PC-9 (cell line): Measurements from ENCODE around the gene SYNPO.

Experiments used
- EZH2 ChIP-seq: fragments of 200-600 bp; sonication (generic); IDR thresholded peaks from 2 replicates; pipeline ENCODE4 v1.8.0; 2017; ENCODE audit warnings: antibody characterized with exemption, low read depth
- TF ChIP-seq, protein P1 (sequence below): fragments of 200-600 bp; sonication (generic); conservative IDR thresholded peaks from 2 replicates; pipeline ENCODE4 v1.6.1; 2017; ENCODE audit warnings: mixed run types, antibody characterized with exemption, mild to moderate bottlenecking, moderate library complexity

DNA sequence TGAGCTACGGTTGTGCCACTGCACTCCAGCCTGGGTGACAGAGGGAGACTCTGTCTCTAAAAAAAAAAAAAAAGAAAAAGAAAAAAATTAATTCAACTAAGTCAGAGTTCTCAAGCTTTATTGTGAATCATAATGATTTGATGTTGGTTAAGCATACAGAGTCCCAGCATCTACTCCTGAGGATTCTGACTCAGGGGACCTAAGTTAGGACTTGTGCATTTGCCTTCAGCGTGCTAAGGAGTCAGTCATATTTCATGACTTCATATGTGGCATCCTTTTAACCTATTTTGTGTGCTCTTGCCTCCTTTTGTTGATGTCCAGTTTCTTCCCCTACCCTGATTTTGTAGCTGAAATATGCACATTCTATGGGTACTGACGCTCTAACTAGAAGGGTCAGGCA lies 23.5 kb downstream of the SYNPO start:
- TF ChIP-seq, protein P1, sequence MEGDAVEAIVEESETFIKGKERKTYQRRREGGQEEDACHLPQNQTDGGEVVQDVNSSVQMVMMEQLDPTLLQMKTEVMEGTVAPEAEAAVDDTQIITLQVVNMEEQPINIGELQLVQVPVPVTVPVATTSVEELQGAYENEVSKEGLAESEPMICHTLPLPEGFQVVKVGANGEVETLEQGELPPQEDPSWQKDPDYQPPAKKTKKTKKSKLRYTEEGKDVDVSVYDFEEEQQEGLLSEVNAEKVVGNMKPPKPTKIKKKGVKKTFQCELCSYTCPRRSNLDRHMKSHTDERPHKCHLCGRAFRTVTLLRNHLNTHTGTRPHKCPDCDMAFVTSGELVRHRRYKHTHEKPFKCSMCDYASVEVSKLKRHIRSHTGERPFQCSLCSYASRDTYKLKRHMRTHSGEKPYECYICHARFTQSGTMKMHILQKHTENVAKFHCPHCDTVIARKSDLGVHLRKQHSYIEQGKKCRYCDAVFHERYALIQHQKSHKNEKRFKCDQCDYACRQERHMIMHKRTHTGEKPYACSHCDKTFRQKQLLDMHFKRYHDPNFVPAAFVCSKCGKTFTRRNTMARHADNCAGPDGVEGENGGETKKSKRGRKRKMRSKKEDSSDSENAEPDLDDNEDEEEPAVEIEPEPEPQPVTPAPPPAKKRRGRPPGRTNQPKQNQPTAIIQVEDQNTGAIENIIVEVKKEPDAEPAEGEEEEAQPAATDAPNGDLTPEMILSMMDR: no peak
- no peak for TF ChIP-seq EZH2
